GM21576 (cell line): ENCODE measurements around the gene MIXL1.
"Not testable (repeated sequence)": the region's sequence is repeated elsewhere in the genome, so short reads cannot be mapped to it uniquely, and the experiment has no call there.

Experiments
- ATAC-seq: cut with Tn5 transposase; IDR thresholded peaks from one replicate; pipeline ENCODE4 v1.9.1; 2021; ENCODE audit warnings: mild to moderate bottlenecking, moderate library complexity; ENCODE audit not compliant: unreplicated experiment

The MIXL1 gene

DNA sequence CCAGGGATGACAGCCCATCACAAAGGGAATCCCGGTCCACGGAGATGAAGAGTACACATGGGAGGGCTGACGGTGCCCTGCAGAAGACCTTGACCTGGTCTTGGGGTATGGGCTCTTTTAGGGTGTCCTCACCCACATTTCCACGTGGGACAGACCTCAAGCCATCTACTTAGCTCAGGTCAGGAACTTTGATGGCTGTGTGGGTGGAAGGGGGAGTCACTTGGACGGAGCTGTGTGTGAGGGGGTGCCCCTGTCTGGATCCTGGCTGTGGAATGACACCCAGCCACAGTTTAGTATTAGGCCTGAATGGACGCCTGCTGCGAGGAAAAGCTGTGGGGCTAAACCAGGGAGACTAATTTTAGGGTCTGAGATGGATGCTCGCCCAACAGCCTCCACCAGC lies 10.9 kb upstream of the MIXL1 start:
- no peak for ATAC-seq

- ATAC-seq, result no peak
Measured at GRCh38 chr1:226215239-226215638, 8.2 kb upstream of the MIXL1 start.

DNA sequence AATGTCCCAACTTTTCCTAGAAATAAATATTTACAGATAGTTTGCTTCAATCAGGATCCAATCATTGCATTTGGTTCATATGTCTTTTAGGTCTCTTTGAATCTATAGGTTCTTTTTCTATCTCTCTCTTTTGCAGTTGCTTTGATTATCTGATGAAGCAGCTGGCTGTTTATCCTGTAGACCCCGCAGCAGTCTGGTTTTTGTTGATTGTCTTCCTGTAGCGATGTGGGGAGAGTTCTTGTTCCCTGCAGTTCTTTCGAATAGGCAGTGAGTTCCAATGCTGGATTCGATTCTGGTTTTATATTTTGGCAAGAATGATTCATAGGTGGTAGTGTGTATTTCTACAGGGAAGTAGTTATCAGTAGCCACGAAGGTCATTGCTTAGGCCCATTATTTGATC lies 7.4 kb upstream of the MIXL1 start:
- no peak for ATAC-seq

GRCh38 chr1:226217273-226217672 lies 6.2 kb upstream of the MIXL1 start:
- ATAC-seq, result no peak

- ATAC-seq, result no peak
Measured at GRCh38 chr1:226220473-226221189, 2.8 kb upstream of the MIXL1 start.

DNA sequence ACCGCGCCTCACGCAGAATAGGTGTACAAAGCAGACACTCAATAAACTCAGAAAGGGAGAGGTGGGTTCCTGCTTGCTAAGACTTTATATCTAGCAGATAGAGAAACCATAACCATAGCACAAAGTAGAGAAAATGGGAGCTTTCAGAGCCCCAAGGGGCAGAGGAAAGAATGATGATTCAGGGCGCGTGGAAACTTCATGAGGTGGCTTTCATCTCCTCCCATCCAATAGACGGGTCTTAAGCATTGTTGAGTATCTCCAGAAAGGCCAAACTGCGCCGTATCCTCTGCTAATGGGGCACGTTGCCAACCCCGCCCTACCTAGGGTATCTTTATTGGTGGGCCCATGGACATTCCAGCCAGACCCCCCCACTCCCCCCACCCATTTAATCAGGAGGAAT lies 778 bp upstream of the MIXL1 start:
- no peak for ATAC-seq

- ATAC-seq, result peak; percentile 83
Measured at GRCh38 chr1:226223786-226224244, 351 bp downstream of the MIXL1 start.

DNA sequence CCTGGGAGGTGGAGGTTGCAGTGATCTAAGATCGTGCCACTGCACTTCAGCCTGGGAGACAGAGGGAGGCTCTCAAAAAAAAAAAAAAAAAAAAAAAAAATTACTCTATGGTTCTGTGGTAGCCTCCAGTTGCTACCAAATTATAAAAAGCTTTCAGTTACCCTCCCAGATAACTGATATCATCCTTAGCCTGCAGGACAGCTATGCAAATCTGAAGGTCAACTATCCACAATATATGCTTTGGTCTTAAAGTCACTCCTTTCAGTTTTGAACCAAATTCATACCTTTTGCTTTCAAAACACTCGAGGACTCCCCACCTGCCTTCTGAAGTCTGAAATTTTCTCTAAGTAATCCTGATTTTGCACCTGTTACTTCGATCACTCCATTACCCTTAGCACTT lies 3.1 kb downstream of the MIXL1 start:
- no peak for ATAC-seq

- peak; percentile 87 for ATAC-seq
Measured at GRCh38 chr1:226233293-226233692, 9.8 kb downstream of the MIXL1 start.

DNA sequence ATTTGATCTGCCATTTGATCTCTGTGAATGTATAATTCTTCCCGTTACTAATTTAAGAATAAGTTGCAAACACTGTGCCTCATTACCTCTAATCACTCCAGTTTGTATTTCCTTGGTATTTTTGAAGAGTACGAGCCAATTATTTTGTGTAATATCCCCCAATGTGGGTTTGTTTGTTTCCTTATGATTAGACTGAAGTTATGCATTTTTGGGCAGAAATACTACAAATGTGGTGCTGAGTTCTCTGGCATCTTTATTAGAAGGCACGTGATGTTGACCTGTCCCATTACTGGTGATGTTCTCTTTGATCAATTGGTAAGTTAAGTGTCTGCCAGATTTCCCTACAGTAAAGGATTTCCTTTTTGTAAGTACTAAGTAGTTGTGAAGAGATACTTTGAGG lies 10.3 kb downstream of the MIXL1 start:
- no peak for ATAC-seq

DNA sequence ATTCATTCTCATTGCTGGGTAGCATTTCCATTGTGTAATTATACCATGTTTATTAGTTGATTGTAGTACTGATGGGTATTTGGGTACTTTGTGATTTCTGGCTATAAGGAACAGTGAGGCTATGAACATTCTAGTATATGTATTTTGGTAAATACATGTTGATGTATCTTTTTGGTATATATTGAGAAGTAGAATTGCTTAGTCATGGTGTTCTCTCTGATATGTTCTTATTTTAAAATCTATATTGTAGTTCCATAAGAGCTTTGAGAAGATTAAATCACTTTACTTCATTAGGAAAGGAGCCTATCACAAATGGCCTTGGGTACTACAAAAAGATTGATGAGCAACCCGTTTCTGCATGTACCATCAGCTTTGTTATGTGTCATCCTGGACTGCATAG lies 13.4 kb downstream of the MIXL1 start:
- no peak for ATAC-seq

DNA sequence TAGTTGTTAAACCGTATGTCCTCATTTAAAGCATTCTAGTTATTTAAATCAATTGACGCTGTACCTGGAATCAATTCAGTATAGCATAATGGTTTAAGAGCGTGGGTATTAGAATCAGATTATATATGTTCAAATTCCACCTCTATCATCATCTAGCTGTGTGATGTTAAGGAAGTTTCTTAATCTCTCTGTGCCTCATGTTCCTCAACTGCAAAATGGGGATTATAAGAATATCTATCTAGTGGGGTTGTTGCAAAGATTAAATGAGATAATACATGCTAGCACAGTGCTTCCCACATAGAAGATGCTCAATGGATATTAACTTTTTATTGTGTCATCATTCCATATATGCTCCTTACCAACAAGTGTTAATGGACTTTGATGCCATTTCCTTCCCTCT lies 16.0 kb downstream of the MIXL1 start:
- ATAC-seq, result no peak

DNA sequence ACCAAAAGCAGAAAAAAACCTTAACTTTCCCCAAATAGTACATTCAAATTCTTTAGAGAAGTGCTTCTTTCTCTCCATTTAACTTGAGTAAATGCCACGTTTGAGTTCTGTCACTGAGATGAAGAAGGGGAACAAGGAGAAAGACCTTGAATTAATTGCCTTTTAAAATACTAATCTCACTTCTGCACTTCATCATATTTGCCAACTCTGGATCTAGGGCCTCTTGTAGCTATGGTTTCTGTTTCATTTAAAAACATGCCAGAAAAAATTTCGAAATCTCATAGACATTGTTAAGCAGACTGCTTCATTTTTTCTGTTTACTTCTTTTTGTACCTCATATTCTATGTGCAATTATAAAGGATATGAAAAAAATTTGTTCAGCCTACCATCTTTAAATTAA lies 24.6 kb downstream of the MIXL1 start:
- no peak for ATAC-seq

- no peak for ATAC-seq
Measured at GRCh38 chr1:226248796-226249195, 25.3 kb downstream of the MIXL1 start.

GRCh38 chr1:226250511-226250910 lies 27.0 kb downstream of the MIXL1 start:
- no peak for ATAC-seq

DNA sequence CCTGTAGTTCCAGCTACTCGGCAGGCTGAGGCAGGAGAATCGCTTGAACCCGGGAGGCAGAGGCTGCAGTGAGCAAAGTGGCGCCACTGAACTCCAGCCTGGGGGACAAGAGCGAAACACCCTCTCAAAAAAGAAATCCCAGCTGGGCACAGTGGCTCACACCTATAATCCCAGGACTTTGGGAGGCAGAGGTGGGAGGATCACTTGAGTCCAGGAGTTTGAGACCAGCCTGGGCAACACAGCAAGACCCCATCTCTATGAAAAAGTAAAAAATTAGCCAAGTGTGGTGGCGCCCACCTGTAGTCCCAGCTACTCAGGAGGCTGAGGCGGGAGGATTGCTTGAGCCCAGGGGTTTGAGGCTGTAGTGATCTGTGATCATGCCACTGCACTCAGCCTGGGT lies 29.4 kb downstream of the MIXL1 start:
- ATAC-seq, result not testable (repeated sequence)

DNA sequence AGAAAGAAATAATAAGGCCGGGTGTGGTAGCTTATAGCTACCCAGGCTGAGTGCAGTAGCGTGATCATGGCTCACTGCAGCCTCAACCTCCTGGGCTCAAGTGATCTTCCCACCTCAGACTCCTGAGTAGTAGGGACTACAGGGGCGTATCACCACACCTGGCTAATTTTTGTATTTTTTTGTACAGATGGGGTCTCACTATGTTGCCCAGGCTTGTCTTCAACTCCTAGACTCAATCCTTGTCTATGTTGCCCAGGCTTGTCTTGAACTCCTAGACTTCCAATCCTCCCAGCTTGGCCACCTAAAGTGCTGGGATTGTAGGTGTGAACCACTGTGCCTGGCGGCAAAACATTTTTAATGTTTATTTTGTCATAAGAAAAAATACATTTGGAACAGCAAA lies 30.5 kb downstream of the MIXL1 start:
- ATAC-seq, result no peak

DNA sequence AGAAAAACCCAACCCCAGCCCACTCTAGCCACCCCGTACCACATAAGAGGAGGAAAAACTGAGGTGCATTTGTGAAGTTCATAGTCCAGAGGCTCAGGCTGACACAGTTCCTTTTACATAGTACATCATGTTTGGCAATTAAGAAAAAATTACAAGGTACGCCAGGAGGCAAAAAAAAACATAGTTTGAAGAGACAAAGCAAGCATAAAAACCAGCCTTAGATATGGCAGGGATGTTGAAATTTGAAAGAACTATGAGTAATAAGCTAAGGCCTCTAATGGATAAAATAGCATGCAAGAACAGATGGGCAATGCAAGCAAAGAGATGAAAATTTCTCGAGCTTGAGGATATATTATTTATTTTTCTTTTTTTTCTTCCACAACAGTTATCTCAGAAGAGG lies 31.9 kb downstream of the MIXL1 start:
- ATAC-seq, result no peak

GRCh38 chr1:226261818-226262217 lies 38.4 kb downstream of the MIXL1 start:
- ATAC-seq, result no peak

DNA sequence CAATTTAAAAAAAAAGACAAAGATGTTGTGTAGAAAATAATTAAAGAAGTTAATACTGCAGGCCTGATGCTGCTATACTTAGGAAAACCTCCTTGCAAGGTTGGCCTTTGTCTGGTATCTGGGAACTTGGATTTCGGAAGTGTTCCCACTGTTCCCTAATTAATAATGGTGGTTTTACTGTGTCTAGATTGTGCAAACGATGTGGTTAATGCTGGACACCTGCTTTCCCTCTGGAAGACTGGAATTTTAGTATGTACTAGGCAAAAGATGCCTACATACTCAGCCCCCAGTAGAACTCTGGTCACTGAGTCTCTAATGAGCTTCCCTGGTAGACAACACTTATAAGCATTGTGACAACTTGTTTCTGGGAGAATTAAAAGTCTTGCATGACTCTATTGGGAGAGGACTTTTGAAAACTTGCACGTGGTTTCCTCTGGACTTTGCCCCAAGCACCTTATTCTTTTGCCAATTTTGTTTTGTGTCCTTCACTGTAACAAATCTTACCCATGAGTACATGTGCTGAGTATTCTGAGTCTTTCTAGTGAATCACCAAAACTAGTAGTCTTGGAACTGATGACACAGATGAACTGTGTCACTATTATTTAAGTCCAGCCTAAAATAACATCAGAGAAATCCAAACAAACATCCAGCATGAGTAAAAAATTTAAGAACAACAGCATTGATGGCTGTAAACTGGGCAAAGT lies 45.1 kb downstream of the MIXL1 start:
- no peak for ATAC-seq

DNA sequence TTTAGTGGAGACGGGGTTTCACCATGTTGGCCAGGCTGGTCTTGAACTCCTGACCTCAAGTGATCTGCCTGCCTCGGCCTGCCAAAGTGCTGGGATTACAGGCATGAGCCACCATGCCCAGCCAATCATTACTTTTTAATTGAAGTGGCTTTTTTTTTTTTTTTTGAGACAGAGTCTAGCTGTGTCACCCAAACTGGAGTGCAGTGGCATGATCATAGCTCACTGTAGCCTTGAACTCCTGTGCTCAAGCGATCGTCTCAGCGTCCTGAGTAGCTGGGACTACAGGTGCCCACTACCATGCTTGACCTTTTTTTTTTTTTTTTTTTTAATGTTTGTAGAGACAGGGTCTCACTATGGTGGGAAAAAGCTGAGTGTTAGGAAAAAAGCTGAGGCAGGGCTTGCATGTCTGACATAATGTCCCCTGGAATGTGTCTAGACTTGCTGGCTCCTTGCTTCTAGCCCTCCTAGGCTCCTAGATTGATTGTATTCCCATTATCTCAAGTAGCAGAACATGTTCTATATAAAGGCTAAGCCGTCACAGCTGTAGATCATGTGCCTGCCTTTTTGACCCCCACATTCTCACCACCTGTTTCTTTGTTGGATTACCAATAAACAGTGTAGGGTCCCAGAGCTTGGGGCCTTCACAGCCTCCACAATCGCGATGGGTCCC lies 48.9 kb downstream of the MIXL1 start:
- not testable (repeated sequence) for ATAC-seq

GRCh38 chr1:226274138-226274537 lies 50.7 kb downstream of the MIXL1 start:
- no peak for ATAC-seq
